Activated CD8-positive, alpha-beta memory T cell treated with anti-CD3 and anti-CD28 coated beads, Interleukin-2, amount 50 U/mL, for 48 hours (primary cell): Measurements from ENCODE around the gene KCNC4.

Source experiments
- DNase-seq: peaks from one replicate; pipeline ENCODE4 v3.0.0-alpha.2; 2020

KCNC4 gene

DNA sequence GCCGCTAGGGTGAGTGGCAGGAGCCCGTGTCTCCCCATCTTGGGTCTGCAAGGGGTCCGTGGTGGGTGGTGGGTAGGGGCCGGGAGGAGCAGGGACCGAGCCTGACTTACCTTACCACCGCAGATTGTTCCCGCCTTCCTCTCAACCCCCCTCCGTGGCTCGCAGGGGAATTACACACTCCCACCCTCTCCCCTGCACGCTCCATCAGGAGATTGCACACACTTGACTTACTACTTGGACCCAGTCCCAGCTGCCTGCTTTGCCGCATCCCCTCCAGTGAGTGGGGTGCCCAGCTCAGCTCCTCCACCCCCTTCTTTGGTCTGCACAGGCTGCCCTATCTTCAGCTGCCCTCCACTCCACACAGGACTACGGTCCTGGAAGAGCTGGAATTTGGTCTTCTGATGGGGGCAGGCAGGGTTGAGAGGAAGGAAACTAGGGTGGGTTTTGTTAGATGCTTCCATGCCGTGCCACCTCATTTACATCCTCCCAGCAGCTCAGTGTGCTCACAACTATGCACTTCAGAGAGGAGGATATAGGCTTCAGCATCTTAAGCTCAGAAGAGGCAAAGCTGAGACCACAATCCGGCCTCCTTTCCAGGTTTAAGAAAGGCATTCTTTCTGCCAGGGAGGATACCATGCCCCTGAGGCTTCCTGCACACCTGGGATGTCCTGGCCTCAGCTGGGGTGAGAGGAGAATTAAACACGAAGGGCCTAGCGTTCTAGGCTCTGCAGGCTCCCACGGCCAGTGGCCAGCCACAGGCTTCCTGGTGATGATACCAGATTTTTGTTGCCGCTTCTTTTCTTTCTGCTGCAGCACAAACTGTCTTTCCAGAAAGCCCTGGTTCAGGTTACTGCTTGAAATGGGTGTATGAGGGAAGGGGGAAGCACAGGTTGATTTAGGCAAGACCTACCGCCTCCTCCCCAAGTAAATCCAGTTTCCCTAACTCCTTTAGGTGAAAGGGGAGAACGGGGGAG is 2.3 kb downstream of the KCNC4 start:
- no peak for DNase-seq

DNA sequence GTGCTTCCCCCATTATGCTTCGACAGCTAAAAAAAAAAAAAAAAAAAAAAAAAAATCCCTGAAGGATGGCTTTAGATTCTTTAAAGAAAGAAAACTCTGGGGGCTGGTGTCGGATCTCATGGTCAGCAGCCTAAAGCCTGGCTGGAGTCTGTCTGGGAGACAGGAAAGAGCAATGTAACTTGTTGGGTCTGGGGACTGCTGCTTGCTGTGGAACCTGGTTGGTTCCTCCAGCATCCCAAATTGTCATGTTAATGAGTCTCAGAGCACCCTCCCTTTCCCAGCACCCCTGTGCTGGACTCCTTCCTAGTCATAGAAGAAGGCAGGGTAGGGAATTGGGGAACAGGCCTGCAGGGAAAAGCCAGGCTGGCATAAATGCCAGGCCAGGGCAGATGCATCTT is 3.0 kb downstream of the KCNC4 start:
- no peak for DNase-seq

DNA sequence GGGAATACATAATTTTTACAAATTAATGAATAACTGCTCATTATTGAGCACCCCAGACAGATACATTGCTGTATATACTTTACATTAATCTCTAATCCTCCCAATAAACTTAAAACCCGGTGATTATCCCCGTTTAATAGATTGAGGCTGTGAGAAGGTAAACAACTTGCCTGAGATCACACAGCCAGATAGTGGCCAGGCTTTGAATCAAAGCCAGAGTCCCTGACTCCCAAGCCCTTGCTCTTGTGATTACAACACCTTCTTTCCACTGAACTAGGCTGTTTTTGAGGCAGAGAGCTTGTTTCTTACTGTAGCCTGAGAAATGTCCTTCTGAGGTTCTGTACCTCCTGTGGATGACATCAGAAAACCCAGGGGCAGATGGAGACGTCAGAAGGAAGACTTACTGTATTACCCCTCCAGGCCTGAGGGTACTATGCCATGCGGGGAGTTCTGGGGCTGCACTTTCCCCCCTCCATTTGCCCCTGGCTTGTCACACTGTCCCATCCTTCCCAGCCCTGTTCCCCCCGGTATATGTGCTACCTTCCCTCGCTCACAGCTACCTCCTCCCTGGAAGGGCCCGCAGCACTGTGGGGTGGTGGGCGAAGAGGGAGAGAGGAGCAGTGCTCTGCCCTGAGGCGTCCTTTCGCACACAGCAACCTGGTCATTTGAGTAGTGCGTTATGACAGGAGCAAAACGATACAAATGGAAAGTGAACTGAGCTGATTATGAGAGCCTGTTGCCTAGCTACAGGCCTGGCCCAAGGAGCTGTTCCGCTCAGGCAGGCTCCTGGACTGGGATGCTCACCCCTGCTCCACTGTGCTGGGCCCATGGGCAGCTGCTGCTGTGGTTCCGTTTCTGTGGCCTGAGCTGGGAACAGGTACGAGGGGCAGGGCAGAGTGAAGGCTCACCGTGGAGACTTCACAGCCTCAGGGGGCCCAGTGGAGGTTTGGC is 4.6 kb downstream of the KCNC4 start:
- no peak for DNase-seq

DNA sequence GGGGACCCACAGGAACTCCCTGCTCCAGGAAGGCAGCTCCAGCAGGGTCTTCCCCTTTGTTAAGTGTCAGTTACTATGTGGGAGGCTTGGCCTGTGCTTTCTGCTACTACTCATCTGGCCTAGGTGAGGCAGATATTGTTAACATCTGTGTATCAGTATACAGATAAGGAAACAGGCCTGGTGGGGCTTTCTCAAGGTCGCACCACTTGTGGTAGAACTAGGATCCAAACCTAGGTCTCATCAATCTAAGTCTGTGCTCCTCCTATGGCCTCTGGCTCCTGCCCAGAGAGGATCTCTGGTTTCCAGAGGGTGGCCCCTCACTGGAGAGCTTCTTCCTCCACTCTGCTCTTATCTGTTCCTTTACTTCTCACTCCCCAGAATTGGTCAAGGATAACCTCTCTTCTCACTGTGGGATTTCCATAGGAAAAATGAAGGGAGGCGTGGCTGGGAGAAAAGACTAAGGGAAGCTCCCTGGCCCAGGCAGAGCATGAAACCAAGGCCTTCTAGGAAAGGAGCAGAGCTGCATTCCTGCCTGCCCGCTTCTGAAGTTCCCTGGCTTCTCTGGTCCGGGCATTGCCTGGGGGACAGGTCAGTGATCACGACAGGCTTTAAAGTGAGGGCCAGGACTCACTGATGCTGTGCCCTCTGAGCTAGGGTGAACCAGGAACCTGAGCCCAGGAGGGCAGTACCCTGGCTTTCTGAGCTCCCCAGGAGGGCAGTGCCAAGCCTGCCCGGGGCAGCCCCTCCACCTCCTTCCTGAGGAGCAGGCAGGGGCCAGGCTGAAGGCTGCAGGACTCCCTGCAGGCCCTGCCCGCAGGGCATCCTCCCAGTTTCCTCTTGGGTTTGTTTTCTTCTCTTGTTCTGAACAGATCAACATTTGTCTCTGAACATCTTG is 5.8 kb downstream of the KCNC4 start:
- DNase-seq, result no peak

DNA sequence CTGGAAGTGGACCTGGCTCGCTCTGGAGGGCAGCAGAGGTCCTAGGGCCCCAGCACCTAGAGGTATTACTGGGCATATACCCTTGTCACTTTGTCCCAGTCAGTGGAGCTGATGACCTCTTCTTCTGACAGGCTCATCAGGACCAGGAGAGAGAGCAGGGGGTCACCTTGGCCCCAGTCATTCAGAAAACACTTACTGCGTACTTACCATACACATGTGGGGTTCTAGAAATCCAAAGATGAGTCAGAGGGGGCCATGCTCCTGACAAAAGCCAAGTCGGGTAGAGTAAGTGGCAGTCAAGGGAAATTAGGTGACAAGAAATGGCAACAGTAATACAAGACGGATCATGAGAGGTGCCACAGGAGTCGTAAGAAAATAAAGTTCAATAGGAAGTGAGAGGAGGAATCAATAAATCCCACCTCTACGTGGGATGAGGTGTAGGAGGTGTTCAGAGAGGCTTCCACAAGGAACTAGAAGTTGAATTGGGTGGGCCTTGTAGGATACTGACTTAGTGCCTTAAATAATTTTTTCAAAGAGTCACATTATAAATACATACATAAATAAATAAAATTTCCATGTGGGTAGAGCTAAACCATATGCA is 6.8 kb downstream of the KCNC4 start:
- DNase-seq, result no peak

DNA sequence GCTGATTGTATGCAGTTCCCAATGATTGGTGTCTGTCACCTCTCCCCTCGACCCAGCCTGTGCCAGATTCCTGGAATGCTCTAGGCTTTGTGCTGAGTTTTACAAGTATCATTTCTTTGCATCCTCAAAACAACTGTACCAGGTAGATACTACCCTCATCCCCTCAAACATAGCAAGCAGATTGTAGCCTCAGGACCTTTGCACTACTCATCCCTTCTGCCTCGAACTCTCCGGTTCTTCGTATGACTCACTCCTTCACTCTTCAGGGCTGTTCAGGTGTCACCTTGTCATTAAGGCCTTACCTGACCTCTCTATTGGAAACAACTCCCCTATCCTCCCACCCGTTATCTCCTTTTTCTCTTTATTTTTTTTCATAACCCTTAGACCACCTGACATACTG is 8.0 kb downstream of the KCNC4 start:
- DNase-seq, result no peak

DNA sequence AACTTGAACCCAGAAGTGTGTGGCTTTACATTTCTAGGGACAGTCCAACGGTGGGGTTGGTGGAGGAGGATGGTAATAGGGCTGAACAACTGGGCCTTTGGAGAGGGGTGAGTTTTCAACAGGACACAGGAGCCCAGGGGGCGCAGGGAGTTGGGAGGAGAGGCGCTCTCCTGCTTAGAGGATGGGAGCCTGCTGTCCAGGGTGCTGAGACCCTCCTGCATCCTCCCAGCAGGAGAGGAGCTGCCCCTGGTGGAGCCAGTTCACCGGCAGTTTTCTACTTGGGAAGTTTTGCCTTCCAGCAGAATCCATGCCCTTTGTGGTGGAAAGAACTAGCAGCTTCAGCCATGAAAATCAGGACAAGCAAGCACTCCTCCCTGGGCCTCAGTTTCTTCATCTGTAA is 8.6 kb downstream of the KCNC4 start:
- no peak for DNase-seq

DNA sequence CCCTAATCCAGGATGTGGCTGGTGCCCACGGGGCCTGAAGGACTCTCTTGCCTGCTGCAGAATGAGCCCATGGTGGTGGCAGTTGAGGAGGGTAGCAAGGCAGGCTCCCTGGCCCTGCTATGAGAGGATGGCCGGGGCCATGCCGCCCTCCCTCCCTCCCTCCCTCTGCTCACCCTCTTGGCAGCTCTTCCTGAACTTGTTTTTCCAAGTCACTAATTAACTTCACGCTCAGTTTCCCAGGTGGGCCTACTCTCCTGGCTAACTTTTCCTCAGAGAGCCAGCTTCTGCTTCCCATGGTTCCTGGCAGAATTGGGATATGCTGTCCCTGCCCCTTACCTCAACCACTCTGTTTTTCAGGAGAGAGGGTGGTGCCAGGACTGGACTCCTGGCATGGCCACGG is 10.2 kb downstream of the KCNC4 start:
- DNase-seq, result no peak

DNA sequence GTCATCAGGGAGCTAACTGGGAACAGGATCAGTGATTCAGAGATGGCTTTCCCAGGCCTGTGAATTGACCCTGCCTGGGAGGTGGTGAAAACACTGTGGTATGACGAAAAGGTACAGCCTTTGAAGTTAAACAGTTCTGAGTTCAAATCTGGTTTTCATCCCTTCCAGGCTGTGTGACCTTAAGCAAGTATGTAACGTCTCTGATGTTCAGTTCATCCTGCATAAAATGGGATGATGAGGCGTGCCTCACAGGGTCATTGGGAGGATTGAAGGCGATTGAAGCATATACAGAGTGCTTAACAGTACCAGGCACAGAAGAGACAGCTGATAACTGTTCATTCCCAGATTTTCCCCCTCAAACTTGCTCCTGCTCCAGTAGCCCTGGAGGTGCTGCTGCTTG is 11.0 kb downstream of the KCNC4 start:
- no peak for DNase-seq

DNA sequence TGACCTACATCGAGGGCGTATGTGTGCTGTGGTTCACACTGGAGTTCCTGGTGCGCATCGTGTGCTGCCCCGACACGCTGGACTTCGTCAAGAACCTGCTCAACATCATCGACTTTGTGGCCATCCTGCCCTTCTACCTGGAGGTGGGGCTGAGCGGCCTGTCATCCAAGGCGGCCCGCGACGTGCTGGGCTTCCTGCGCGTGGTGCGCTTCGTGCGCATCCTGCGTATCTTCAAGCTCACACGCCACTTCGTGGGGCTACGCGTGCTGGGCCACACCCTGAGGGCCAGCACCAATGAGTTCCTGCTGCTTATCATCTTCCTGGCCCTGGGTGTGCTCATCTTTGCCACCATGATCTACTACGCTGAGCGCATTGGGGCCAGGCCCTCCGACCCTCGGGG is 13.0 kb downstream of the KCNC4 start:
- DNase-seq, result no peak

DNA sequence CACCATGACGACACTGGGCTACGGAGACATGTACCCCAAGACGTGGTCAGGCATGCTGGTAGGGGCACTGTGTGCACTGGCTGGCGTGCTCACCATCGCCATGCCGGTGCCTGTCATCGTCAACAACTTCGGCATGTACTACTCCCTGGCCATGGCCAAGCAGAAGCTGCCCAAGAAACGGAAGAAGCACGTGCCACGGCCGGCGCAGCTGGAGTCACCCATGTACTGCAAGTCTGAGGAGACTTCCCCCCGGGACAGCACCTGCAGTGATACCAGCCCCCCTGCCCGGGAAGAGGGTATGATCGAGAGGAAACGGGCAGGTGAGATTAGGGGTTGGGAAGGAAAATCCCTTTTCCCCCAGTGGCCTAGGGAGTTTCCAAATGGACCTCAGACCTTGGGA is 13.5 kb downstream of the KCNC4 start:
- no peak for DNase-seq

DNA sequence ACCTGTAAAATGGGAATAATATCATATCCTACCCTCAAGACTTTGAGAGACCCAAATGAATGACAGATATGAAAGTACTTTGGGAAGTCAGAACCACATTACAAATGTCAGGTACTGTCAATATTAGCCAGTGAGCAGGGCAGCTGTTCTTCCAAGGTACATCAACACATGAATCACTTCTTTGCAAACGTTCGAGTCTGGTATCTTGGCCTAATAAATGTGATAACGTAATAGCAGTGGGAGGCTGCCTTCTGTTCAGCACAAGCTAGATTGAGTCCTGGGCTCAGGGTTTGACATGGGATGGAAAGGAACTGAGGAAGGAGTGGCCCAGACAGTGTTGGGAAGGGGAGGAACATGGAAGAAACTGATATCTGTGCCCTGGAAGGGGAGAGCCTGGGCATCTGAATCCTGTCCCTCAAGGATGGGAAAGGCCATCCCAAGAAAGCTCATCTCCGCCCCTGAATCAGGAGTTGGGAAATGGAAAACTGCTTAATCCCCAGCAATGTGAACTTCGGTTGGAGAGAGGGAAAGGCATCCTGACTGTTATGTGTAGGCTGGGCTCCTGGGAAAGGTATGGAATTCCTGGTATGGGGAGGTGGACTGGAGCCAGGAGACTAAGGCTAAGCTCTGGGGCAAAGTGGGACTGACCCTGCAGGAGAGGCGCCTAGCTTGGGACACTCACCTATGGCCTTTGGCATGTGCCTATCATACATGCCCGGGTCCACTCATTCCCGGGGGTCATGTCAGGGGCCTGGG is 14.3 kb downstream of the KCNC4 start:
- DNase-seq, result no peak

DNA sequence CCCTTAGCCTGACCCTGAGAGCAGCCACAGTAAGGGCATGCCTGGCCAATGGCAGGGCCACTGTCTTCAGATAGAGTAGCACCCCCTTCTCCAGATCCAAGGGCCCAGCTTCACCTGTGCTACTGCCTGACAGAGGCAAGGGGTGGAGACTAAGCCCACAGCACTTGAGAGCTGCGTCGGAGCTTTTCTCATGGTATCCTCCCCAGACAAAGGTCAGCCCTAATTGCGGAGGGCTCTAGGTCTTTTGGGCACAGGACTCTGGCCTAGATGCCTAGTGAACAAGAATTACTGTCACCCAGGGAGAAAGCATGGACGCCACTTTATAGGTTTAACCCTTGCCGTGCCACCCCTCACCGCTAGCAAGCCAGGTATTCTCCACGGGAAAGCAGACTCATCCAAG is 15.1 kb downstream of the KCNC4 start:
- no peak for DNase-seq

DNA sequence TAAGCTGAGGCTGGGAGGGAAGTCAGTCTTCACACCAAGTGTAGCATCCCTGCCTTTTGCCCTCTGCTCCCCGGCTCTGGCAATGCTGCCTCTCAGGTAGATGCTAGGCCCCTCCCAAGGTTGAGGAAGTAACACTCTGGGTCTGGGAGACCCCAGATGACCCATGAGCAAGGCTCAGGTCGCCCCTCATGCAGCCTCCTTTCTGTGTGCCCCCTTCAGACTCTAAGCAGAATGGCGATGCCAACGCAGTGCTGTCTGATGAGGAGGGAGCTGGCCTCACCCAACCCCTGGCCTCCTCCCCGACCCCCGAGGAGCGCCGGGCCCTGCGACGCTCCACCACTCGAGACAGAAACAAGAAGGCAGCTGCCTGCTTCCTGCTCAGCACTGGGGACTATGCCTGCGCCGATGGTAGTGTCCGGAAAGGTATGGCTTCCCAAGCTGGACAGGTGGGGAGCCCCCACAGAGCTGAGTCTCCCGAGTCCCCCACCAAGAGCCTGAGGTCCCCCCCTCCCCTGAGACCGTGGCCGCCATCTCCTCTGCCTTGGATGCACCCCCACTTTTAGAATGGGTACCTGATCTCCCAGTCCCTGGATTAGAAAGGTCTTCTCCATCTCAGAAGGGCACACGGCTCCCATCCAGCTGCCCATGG is 15.8 kb downstream of the KCNC4 start:
- DNase-seq, result no peak

DNA sequence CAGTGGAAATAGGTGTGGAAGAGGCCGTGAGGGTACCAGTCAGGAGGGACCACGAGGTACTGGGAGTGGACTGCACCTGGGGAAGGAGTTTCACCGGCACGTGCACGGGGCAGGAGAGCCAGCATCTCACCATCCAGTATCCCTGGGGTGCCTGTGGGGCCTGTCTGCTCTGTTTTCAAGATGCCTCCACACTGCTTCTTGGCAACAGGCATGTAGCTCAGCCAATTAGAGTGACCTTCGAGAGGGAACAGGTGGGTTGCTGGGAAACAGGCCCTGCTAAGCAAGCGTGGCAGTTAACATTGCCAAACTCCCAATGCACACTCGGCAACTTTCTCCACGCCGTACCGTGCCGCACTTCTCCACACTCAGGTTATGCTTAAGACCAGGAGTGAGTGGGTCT is 17.7 kb downstream of the KCNC4 start:
- DNase-seq, result no peak

DNA sequence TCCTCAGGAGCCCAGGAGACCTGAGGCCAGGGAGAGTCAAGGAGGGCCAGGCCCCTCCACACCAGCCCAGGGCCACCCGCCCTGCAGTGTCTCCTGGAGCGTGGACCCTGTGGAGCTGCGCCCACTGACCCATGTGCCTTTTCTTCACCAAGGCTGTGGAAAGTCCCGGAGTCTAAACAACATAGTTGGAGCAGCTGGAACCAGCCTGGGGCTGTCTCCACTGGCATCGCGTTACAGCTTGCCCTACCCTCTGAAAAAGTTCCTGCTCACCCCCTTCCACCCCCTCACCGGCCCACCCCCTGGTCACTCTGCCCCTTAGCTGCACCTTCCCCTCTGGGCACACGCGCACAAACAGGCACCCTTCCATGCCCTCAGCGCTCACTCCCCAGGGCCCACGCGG is 18.3 kb downstream of the KCNC4 start:
- DNase-seq, result no peak

DNA sequence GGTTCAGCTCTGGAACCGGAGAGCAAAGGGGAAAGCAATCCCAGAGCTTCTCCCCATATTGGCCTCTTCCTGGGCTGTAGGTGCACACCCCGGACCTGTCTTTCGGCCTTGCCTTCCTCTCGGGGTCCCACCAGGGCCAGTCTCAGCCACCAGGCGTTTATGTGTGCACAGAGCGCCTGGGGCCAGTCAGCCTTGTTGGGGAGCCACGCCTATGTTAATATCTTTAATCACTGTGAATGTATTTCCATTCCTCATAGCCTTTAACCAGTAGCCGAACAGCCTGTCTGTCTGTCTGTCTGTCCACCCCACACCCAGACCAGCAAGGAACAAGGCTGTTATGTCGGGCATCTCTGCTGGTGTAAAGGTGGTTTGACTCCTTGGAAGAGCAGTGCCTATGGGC is 18.8 kb downstream of the KCNC4 start:
- no peak for DNase-seq

DNA sequence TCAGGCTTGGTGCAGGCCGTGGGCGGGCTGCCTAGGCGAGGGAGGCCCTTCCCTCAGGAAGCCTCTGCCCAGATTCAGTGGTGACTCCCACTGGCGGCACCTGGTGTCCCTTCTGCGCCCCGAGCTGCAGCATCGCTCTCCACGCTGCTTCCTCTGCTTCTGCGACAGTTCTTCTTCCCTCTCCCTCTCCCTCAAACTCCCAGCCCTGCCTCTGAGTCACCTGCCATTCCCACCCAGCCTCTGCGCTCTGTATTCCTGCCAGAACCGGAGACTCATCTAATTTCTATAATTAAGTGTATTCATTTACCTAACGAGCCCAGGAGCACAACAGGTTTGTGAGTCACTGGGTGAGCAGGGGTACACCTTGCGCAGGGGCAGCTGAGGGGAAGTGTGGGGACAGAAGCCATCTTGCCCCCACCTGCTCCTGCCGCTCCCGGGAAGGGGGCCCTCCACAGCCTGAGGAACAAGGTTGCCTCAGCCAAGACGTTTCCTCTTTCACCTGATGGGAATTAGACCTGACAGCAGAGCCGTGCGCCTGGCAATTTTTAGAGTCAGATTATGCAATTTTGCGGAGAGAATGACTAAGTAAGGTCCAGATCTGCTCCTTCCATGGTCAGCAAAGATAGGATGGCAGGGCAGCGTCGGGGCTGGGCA is 19.4 kb downstream of the KCNC4 start:
- no peak for DNase-seq

DNA sequence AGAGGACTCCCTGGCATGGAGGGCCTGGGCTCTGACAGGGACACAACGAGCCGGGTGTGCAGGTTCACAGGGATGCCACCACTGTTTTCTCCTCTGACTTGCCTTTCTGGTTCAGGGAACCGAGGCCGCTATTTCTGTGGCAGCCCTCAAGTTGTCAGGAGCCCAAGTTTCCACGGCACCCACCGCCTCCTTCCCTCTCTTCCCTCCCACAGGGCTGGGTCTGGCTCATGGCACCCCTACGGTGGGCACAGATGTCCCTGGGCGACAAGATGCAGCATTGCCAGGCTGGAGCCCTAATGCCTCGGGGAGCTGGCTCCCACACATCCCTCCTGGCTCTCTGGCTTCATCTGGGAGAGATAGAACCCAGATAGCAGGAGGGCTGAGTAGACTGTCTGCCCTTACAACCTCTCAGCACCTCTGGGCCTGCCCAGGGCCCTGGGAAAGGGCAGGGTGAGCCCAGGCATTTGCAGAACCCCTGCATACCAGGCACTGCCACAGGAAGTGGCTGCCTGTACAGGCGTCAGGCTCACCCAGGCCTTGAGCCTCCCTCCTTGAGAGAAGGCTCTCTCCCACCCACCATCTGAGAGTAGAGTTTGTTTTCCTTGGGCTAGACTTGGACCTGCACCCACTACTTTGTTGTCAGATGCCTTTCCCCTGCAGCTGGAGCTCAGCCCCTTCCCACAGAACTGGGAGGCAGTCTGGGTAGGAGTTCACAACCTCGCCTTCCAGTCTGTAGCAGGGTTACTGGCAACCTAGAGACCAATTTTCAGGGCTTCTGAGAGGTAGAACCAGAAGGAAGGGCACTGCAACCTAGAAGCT is 20.5 kb downstream of the KCNC4 start:
- no peak for DNase-seq

DNA sequence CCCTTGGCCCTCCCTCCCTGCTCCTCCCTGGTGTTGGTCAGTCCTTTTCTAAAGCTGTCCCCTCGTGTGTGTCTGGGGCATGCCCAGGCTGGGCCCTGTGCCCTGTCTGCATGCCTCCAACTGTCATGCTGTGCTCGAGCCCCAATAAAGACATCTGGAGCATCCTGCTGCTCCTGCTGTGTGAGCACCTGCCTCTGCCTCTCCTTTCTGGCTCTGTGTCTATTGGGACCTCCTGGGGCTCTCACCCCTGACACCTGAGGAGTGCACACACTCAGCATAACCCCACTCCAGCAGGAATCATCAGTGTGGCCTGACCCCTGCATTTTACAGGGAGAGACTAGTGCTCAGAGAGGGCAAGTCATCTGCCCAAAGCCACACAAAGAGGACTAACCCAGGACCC is 23.7 kb downstream of the KCNC4 start:
- DNase-seq, result no peak
